Cardiac muscle cell (in vitro differentiated cells and primary cell): ENCODE measurements around the gene COMTD1. TPM values are rescaled to one million over a fixed set of nuclear protein-coding genes. Genes with fewer than 3 reads are reported as not detected.

ENCODE experiments used
- DNase-seq, 2 donors: peaks; one replicate each; pipeline versions ENCODE4 v3.0.0 to v3.0.0-alpha.2; 2010 to 2017; ENCODE audit warnings: low read depth in 1 of 2, low spot score in 1 of 2
- H3K27ac ChIP-seq: fragments of 200-600 bp; sonication (generic); 2 replicates; pipeline ENCODE4 v1.5.1; 2016
- H3K27me3 ChIP-seq: fragments of 200-600 bp; sonication (generic); 2 replicates; pipeline ENCODE4 v1.6.0; 2016; ENCODE audit warnings: control low read depth
- H3K36me3 ChIP-seq: fragments of 200-600 bp; sonication (generic); 2 replicates; pipeline ENCODE4 v1.5.1; 2016; ENCODE audit warnings: control low read depth
- H3K4me1 ChIP-seq: fragments of 200-600 bp; sonication (generic); 2 replicates; pipeline ENCODE4 v1.8.1; 2017; ENCODE audit warnings: low read depth, mild to moderate bottlenecking, mixed run types
- H3K4me3 ChIP-seq: fragments of 200-600 bp; sonication (generic); 2 replicates; pipeline ENCODE4 v1.5.1; 2016; ENCODE audit warnings: mild to moderate bottlenecking
- H3K9me3 ChIP-seq: fragments of 200-600 bp; sonication (generic); 2 replicates; pipeline ENCODE4 v1.5.1; 2017; ENCODE audit warnings: low read depth, mild to moderate bottlenecking, control low read depth
- polyA plus RNA-seq: library from polyadenylated mRNA; unstranded; fragments of >200 nt; fragmentation: Nextera tagmentation; extraction: Ambion mirVana; gene quantifications from 2 replicates; pipeline ENCODE4 v1.2.1, GENCODE V29; 2016
- total RNA-seq: library from RNA; depleted of rRNA; stranded (reverse); fragments of >200 nt; gene quantifications from 2 replicates; pipeline ENCODE4 v1.2.3, GENCODE V29; 2016
- TF ChIP-seq, protein P1 (sequence below): IDR thresholded peaks from 2 replicates; pipeline ENCODE4 v1.5.1; 2012; ENCODE audit warnings: low read depth, mild to moderate bottlenecking, low read length

Gene COMTD1
- total and polyA plus RNA-seq, 2 experiments from 2014 or later, result 42.0 to 66.1 TPM

DNA sequence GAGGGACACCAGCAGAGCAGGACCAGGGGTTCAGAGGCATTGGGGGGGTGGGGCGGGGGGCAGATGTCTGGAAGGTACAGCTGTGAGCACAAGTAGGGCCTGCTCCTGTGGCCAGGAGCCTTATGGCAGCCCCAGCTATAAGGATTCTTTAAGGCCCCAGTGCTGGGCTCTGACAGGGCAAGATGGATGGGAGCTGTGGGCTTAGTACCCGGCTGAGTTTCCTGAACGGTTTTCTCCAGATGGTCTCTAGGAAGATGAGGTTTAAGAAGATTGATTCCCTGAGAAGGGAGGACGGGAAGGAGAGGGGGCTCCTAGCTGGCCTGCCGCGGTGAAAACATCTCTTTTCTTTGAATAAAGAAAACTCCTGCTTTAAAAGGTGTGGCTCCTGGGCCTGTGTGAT is 30.1 kb upstream of the COMTD1 start:
- no peak overlapping the region for H3K27ac ChIP-seq
- H3K9me3 ChIP-seq, result no peaks in the 10 kb centered on the region
- DNase-seq, result no peak
- H3K4me3 ChIP-seq, result no peak overlapping the region
- TF ChIP-seq, protein P1, sequence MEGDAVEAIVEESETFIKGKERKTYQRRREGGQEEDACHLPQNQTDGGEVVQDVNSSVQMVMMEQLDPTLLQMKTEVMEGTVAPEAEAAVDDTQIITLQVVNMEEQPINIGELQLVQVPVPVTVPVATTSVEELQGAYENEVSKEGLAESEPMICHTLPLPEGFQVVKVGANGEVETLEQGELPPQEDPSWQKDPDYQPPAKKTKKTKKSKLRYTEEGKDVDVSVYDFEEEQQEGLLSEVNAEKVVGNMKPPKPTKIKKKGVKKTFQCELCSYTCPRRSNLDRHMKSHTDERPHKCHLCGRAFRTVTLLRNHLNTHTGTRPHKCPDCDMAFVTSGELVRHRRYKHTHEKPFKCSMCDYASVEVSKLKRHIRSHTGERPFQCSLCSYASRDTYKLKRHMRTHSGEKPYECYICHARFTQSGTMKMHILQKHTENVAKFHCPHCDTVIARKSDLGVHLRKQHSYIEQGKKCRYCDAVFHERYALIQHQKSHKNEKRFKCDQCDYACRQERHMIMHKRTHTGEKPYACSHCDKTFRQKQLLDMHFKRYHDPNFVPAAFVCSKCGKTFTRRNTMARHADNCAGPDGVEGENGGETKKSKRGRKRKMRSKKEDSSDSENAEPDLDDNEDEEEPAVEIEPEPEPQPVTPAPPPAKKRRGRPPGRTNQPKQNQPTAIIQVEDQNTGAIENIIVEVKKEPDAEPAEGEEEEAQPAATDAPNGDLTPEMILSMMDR, result no peak
- no peaks in the 10 kb centered on the region for H3K4me1 ChIP-seq
- H3K36me3 ChIP-seq, result no peaks in the 10 kb centered on the region
- no peaks in the 10 kb centered on the region for H3K27me3 ChIP-seq

GRCh38 chr10:75263806-75264205 is 28.0 kb upstream of the COMTD1 start:
- Histone ChIP-seq H3K27me3 (no peaks in the 10 kb centered on the region), H3K27ac (no peak overlapping the region), H3K9me3 (no peaks in the 10 kb centered on the region), H3K4me1 (no peaks in the 10 kb centered on the region), H3K36me3 (no peaks in the 10 kb centered on the region), H3K4me3 (no peak overlapping the region)
- TF ChIP-seq, protein P1, result no peak
- DNase-seq, result no peak

- no peaks in the 10 kb centered on the region for H3K27me3 ChIP-seq
- TF ChIP-seq, protein P1, result no peak
- H3K9me3 ChIP-seq, result no peaks in the 10 kb centered on the region
- H3K27ac ChIP-seq, result no peak overlapping the region
- H3K4me1 ChIP-seq, result no peaks in the 10 kb centered on the region
- H3K36me3 ChIP-seq, result no peaks in the 10 kb centered on the region
- no peak for DNase-seq
- no peak overlapping the region for H3K4me3 ChIP-seq
Measured at GRCh38 chr10:75261813-75262705, 26.3 kb upstream of the COMTD1 start.

DNA sequence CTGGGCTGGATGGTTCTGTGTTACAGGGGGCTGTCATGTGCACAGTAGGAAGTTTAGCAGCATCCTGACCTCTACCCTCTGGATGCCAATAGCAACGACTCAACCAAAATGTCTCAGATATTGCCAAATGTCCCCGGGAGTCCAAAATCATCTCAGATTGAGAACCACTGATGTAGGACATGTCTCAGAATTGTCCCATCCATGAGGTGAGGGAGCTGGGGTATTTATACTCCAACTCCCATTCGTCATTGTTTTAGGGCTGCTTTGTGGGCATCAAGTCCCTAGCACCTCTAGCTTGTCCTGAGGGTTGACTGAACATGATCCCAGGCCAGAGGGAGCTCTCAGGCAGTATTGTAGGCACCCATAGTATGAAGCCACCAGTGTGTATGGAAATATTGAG is 25.2 kb upstream of the COMTD1 start:
- Histone ChIP-seq H3K9me3 (no peaks in the 10 kb centered on the region), H3K27me3 (no peaks in the 10 kb centered on the region), H3K36me3 (no peaks in the 10 kb centered on the region), H3K4me1 (no peaks in the 10 kb centered on the region), H3K27ac (no peak overlapping the region), H3K4me3 (no peak overlapping the region)
- no peak for DNase-seq
- TF ChIP-seq, protein P1, result no peak

DNA sequence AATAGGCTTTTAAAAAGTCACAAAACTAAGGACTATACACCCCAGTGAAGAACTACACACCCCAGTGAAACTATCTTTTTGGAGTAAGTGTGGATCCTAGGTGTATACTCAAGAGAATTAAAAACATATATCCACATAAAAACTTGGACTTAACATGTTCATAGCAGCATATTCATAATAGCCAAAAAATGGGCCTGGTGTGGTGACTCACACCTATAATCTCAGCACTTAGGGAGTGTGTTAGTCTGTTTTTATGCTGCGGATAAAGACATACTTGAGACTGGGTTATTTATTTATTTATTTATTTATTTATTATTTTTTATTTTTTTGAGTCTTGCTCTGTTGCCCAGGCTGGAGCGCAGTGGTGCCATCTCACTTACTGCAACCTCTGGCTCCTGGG is 19.0 kb upstream of the COMTD1 start:
- TF ChIP-seq, protein P1, result no peak
- no peak overlapping the region for H3K4me3 ChIP-seq

More for the DNA sequence above, 19.0 kb upstream of the COMTD1 start:
- Histone ChIP-seq H3K36me3 (no peaks in the 10 kb centered on the region), H3K4me1 (no peaks in the 10 kb centered on the region), H3K27ac (no peak overlapping the region), H3K27me3 (no peaks in the 10 kb centered on the region), H3K9me3 (no peaks in the 10 kb centered on the region)
- no peak for DNase-seq
